GM12878 (cell line): ENCODE results near the gene PURA. TPM values are rescaled to one million over a fixed set of nuclear protein-coding genes. Genes with fewer than 3 reads are reported as not detected.

ENCODE experiments used
- CHD4 ChIP-seq: fragments of 200-600 bp; sonication (generic); IDR thresholded peaks from 2 replicates; pipeline ENCODE4 v1.6.1; 2016; ENCODE audit warnings: mild to moderate bottlenecking
- CTCF ChIP-seq, 3 experiments: IDR thresholded peaks in 2 of 3; conservative IDR thresholded peaks in 1 of 3; 2 replicates each; pipeline ENCODE4 v1.5.1; 2011; ENCODE audit warnings: low read depth in 3 of 3, low read length in 3 of 3, mild to moderate bottlenecking in 3 of 3, control low read depth in 2 of 3, moderate library complexity in 2 of 3, inconsistent platforms in 1 of 3, mixed read lengths in 1 of 3; ENCODE audit not compliant: control insufficient read depth in 2 of 3, insufficient read depth in 1 of 3; ENCODE audit errors: extremely low read depth in 1 of 3
- EGR1 ChIP-seq, 2 experiments: IDR thresholded peaks; 1 replicate in 1 of 2; 2 replicates in 1 of 2; pipeline ENCODE4 v1.6.1; 2011 to 2012; ENCODE audit warnings: low read depth in 2 of 2, low read length in 2 of 2, borderline replicate concordance in 1 of 2, mild to moderate bottlenecking in 1 of 2, moderate library complexity in 1 of 2
- ELK1 ChIP-seq: IDR thresholded peaks from 2 replicates; pipeline ENCODE4 v1.6.1; 2012; ENCODE audit warnings: low read depth, low read length, improper control_type of control experiment
- GATAD2B ChIP-seq: fragments of 450-650 bp; conservative IDR thresholded peaks from 2 replicates; pipeline ENCODE4 v1.6.1; 2017; ENCODE audit warnings: low read depth, mild to moderate bottlenecking, moderate library complexity
- NBN ChIP-seq: fragments of 450-650 bp; IDR thresholded peaks from 2 replicates; pipeline ENCODE4 v1.6.1; 2016
- NR2C1 ChIP-seq: fragments of 450-650 bp; IDR thresholded peaks from 2 replicates; pipeline ENCODE4 v1.6.1; 2017; ENCODE audit warnings: antibody characterized with exemption, mild to moderate bottlenecking, moderate library complexity
- PKNOX1 ChIP-seq: fragments of 450-650 bp; IDR thresholded peaks from 2 replicates; pipeline ENCODE4 v1.6.1; 2016; ENCODE audit warnings: mild to moderate bottlenecking
- RAD51 ChIP-seq: fragments of 450-650 bp; IDR thresholded peaks from 2 replicates; pipeline ENCODE4 v1.6.1; 2016; ENCODE audit warnings: moderate library complexity, mild to moderate bottlenecking, inconsistent platforms
- RB1 ChIP-seq: fragments of 450-650 bp; formaldehyde crosslinking; IDR thresholded peaks from 2 replicates; pipeline ENCODE4 v1.6.1; 2017; ENCODE audit warnings: mild to moderate bottlenecking, borderline replicate concordance
- ZSCAN29 ChIP-seq: fragments of 450-650 bp; IDR thresholded peaks from 2 replicates; pipeline ENCODE4 v1.6.1; 2017; ENCODE audit warnings: mild to moderate bottlenecking, moderate library complexity
- polyA plus RNA-seq, 11 experiments: library from polyadenylated mRNA; depleted of rRNA in 4 of 11; unstranded in 6 of 11; stranded (reverse) in 5 of 11; fragments of >200 nt; fragmentation: Nextera tagmentation in 4 of 11; fragmentation: Illumina TruSeq in 1 of 11; extraction: Ambion mirVana in 4 of 11; extraction: Trizol in 1 of 11; gene quantifications; 1 replicate in 1 of 11; 2 replicates in 10 of 11; pipeline versions ENCODE4 v1.2.1 to v1.2.3, GENCODE V29; 2011 to 2016; ENCODE audit warnings: inconsistent platforms in 2 of 11, missing spikeins in 2 of 11, low read depth in 1 of 11
- total RNA-seq, 4 experiments: library from RNA; depleted of rRNA in 3 of 4; stranded (reverse); fragments of >200 nt in 3 of 4; fragmentation: Illumina TruSeq in 1 of 4; extraction: Trizol in 1 of 4; gene quantifications; 2 replicates each; pipeline versions ENCODE4 v1.2.1 to v1.2.3, GENCODE V29; 2013 to 2021

The PURA gene
- total and polyA plus RNA-seq, 10 of the 15 experiments (the other 5 are each of a cell fraction or from before 2014, with no cell fraction given), result 3.3 to 11.8 (median 5.8) TPM

- TF ChIP-seq CTCF (IDR thresholded peaks at IDR 0.05 in 2 of 3, conservative IDR thresholded peaks at IDR 0.05 in 1 of 3; ENCODE audit: control insufficient read depth in 2 of 3, extremely low read depth in 1 of 3, insufficient read depth in 1 of 3, low read depth in 3 of 3, low read length in 3 of 3), result peak; percentile 6 to 29 (median 27); a peak in 3 of 6 replicates
- no peak for TF ChIP-seq RAD51
- peak; percentile 81 for TF ChIP-seq NR2C1
- no peak; the same call in 1 of the 2 replicates for TF ChIP-seq ZSCAN29
- peak; percentile 18; the same call in 1 of the 2 replicates for TF ChIP-seq ELK1
- peak; percentile 69 for TF ChIP-seq PKNOX1
- peak; percentile 86 for TF ChIP-seq GATAD2B
- TF ChIP-seq EGR1 (IDR thresholded peaks at IDR 0.05; ENCODE audit: borderline replicate concordance in 1 of 2, low read depth in 2 of 2, low read length in 2 of 2), result peak; percentile 88 to 93
- TF ChIP-seq RB1, result peak; percentile 95
- peak; percentile 81 for TF ChIP-seq NBN
- no peak for TF ChIP-seq CHD4
Observed at GRCh38 chr5:140107312-140108092, 6.4 kb upstream of the PURA start (continued).
